ENCODE data around the gene RBBP6. TPM values are rescaled to one million over a fixed set of nuclear protein-coding genes. Genes with fewer than 3 reads are reported as not detected.

The RBBP6 gene
- total and polyA plus RNA-seq, 4 donors, result 25.1 to 93.3 (median 37.0) TPM

DNA sequence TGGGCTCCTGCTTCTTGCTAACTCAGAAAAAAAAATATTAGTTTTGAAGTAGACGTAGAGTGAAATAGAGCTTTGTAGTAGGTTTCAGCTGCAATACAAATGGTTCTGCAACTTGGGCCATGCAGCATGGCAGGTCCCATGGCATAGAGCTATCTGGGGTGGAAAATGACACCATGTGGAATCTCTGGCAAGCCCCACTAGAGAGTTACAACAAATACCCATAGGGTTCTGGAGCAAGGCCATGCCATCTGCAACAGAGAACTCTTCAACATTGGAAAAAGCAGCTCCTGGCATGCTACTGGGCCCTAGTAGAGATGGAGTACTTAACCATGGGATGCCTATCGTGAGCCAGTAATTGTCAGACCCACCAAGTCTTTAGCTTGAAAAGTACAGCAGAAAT lies 25.3 kb upstream of the RBBP6 start:
- Histone ChIP-seq H3K36me3 (ENCODE audit: control insufficient read depth in 4 of 4, insufficient read depth in 4 of 4, low read length in 4 of 4) (no peaks in the 10 kb centered on the region), H3K27me3 (ENCODE audit: control insufficient read depth in 3 of 3, insufficient read depth in 3 of 3, low read length in 2 of 3) (peaks cover 0 to 2% (median 0%) of the 10 kb centered on the region in 3 donors), H3K4me3 (no peak overlapping the region), H3K27ac (ENCODE audit: low read depth in 1 of 2, low read length in 1 of 2) (no peak overlapping the region), H3K9ac (ENCODE audit: insufficient read depth in 1 of 2, low read length in 2 of 2) (no peak overlapping the region), H3K4me1 (ENCODE audit: control insufficient read depth in 5 of 5, insufficient read depth in 5 of 5, low read length in 5 of 5) (no peaks in the 10 kb centered on the region), H3K9me3 (ENCODE audit: control insufficient read depth in 4 of 4, insufficient read depth in 3 of 4, low read length in 3 of 4) (no peaks in the 10 kb centered on the region)
- ATAC-seq (ENCODE audit: insufficient read depth, low FRiP score) (no peak), DNase-seq (no peak)
- 86 to 90% methylated on average over 2 of the region's 2 CpGs for WGBS, 2 donors
- TF ChIP-seq CTCF (IDR thresholded peaks at IDR 0.05; ENCODE audit: control extremely low read depth, extremely low read depth), result no peak

GRCh38 chr16:24515186-24515585 lies 24.2 kb upstream of the RBBP6 start:
- no peak overlapping the region for H3K9ac ChIP-seq (ENCODE audit: insufficient read depth in 1 of 2, low read length in 2 of 2)
- peaks cover 0 to 2% (median 0%) of the 10 kb centered on the region in 3 donors for H3K27me3 ChIP-seq (ENCODE audit: control insufficient read depth in 3 of 3, insufficient read depth in 3 of 3, low read length in 2 of 3)
- no peaks in the 10 kb centered on the region for H3K4me1 ChIP-seq (ENCODE audit: control insufficient read depth in 5 of 5, insufficient read depth in 5 of 5, low read length in 5 of 5)
- no peak for ATAC-seq (ENCODE audit: insufficient read depth, low FRiP score)
- TF ChIP-seq CTCF (IDR thresholded peaks at IDR 0.05; ENCODE audit: control extremely low read depth, extremely low read depth), result no peak
- no peaks in the 10 kb centered on the region for H3K9me3 ChIP-seq (ENCODE audit: control insufficient read depth in 4 of 4, insufficient read depth in 3 of 4, low read length in 3 of 4)
- whole genome bisulfite sequencing, 2 donors, result 87 to 95% methylated on average over 5 of the region's 5 CpGs
- no peaks in the 10 kb centered on the region for H3K36me3 ChIP-seq (ENCODE audit: control insufficient read depth in 4 of 4, insufficient read depth in 4 of 4, low read length in 4 of 4)
- H3K4me3 ChIP-seq, result no peak overlapping the region
- DNase-seq, result no peak
- H3K27ac ChIP-seq (ENCODE audit: low read depth in 1 of 2, low read length in 1 of 2), result no peak overlapping the region

DNA sequence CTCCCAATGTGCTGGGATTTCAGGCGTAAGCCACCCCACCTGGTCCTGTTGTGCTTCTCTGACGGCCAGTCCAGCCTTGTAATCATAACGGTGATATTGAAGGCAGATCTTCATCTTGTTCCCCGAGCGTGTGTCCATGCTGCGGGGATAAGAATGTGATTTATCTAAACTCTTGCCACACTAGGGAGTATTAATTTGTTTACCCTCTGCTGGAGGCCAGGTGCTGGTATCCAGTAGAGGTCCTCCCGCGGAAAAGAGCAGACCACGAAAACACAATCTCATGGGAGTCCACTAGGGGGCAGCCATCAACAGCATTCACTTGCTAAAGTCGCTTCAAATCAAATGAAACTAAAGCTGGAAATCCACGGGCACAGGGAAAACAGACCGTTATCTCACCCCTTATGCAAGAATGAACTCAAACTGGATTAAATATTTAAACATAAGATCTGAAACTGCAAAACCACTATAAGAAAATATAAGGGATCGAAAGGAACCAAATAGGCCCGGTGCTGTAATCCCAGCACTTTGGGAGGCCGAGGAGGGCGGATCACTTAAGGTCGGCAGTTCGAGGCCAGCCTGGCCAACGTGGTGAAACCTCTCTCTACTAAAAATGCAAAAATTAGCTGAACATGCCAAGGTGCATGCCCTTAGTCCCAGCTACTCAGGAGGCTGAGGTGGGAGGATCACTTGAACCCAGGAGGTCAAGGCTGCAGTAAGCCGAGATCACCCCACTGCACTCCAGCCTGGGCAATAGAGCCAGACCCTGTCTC lies 22.3 kb upstream of the RBBP6 start:
- Histone ChIP-seq H3K9ac (ENCODE audit: insufficient read depth in 1 of 2, low read length in 2 of 2) (no peak overlapping the region), H3K9me3 (ENCODE audit: control insufficient read depth in 4 of 4, insufficient read depth in 3 of 4, low read length in 3 of 4) (no peaks in the 10 kb centered on the region), H3K36me3 (ENCODE audit: control insufficient read depth in 4 of 4, insufficient read depth in 4 of 4, low read length in 4 of 4) (no peaks in the 10 kb centered on the region), H3K27ac (ENCODE audit: low read depth in 1 of 2, low read length in 1 of 2) (no peak overlapping the region), H3K4me1 (ENCODE audit: control insufficient read depth in 5 of 5, insufficient read depth in 5 of 5, low read length in 5 of 5) (no peaks in the 10 kb centered on the region), H3K27me3 (ENCODE audit: control insufficient read depth in 3 of 3, insufficient read depth in 3 of 3, low read length in 2 of 3) (peaks cover 0 to 2% (median 0%) of the 10 kb centered on the region in 3 donors), H3K4me3 (no peak overlapping the region)
- TF ChIP-seq CTCF (IDR thresholded peaks at IDR 0.05; ENCODE audit: control extremely low read depth, extremely low read depth), result peak; percentile 70
- peak; percentile 88 for ATAC-seq (ENCODE audit: insufficient read depth, low FRiP score)
- peak; percentile 85 to 91 (median 89) for DNase-seq
- WGBS, 2 donors, result 37 to 42% methylated on average over 20 of the region's 20 CpGs

Data from lung (tissue), 12 donors.